Ureter (tissue), 1 donor: ENCODE measurements around the gene FGF14. TPM values are rescaled to one million over a fixed set of nuclear protein-coding genes. Genes with fewer than 3 reads are reported as not detected.
"Not testable (repeated sequence)": the region's sequence is repeated elsewhere in the genome, so short reads cannot be mapped to it uniquely, and the experiment has no call there.

ENCODE experiments used
- DNase-seq: peaks from one replicate; pipeline ENCODE4 v3.0.0-alpha.2; 2020; ENCODE audit warnings: low spot score
- total RNA-seq: library from RNA; stranded (reverse); gene quantifications from one replicate; pipeline ENCODE4 v1.2.4, GENCODE V29; 2023
- donor health status: DM: yes; HTN: yes; CAD: no.

Gene FGF14
- total RNA-seq, 1 donor from 2014 or later, result 0.68 TPM

DNA sequence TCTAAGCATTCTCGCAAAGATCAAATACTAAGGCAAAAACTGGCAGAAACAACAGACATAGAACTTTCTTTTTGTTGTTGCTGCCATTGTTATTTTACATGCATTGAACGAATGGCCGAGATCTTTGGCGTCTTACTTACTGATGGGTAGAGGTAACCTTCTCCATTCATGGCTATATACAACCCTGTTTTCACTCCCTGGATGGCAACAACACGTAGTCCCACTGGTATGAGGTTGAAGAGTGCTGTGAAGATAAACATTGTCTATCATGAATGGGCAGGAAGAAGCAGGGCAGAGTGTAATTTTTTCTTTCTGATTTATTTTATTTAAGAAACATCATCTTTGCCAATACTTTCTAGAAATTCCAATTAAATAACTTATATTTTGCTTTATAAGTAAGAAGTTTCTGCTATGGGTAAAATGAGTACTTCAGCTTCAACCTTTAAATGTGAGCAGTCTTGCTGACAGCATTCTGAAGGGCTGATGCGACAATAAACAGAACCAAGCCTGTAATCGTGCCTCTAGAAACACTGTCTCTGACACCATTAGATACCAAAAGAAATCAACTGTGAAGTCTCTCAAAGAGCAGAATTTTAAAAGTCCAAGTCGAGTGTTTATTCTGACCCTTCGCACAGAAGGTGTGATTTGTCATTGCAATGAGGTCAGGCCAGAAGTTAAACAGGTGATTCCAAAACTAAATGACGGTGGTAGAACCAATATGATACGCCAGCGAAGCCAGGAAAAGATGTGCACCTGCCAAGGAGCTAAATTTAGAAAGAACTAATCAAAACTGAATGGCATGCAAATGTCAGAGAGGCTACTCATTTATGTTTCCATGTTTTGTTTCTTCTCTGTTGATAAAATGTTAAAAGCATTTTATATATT lies 533.0 kb downstream of the FGF14 start:
- DNase-seq, result no peak

- no peak for DNase-seq
Observed at GRCh38 chr13:101866889-101867581, 534.8 kb downstream of the FGF14 start.

GRCh38 chr13:101858860-101859259 lies 543.0 kb downstream of the FGF14 start:
- no peak for DNase-seq

GRCh38 chr13:101846701-101847100 lies 555.1 kb downstream of the FGF14 start:
- no peak for DNase-seq

DNA sequence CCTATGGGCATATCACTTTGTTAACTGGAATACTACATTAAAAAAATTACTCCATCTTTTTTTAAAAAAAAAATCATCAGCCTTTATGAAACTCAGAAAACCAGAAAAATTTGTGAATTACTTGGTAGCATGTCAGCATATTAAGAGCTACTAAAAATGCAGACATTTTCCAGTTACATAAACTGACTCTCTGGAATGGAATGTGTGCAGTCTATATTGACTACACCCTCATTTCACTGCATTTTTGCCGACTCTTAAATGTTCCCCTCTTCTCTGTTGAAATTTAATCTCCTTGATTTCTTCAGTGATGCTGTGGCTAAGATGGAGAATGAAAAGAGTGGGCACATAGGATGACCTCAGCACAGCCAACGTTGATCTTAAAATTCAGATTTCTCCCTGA lies 555.6 kb downstream of the FGF14 start:
- no peak for DNase-seq

GRCh38 chr13:101845245-101846020 lies 556.4 kb downstream of the FGF14 start:
- DNase-seq, result no peak

- no peak for DNase-seq
Observed at GRCh38 chr13:101841698-101842097, 560.1 kb downstream of the FGF14 start.

- no peak for DNase-seq
Observed at GRCh38 chr13:101838323-101838722, 563.5 kb downstream of the FGF14 start.

- DNase-seq, result not testable (repeated sequence)
Observed at GRCh38 chr13:101837778-101838177, 564.1 kb downstream of the FGF14 start.

DNA sequence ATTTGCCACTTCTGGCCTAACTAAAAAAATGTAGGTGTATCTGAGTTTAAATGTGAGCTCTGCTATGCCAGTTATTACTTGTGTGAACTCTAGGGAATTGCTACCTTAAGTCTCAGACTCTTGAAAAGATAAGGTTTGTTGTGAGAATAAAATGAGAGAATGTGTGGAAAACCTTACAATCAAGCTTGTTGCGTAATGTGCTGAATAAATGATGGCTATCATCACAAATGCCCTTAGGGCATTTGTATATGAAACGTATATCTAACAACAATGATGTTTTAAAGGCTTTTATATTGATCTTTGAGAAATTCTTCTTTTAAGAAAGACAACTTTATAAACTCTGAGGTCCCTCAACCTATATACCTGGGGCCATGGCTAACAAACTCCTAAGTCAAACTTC lies 564.6 kb downstream of the FGF14 start:
- no peak for DNase-seq

- DNase-seq, result no peak
Observed at GRCh38 chr13:101835920-101836319, 565.9 kb downstream of the FGF14 start.

DNA sequence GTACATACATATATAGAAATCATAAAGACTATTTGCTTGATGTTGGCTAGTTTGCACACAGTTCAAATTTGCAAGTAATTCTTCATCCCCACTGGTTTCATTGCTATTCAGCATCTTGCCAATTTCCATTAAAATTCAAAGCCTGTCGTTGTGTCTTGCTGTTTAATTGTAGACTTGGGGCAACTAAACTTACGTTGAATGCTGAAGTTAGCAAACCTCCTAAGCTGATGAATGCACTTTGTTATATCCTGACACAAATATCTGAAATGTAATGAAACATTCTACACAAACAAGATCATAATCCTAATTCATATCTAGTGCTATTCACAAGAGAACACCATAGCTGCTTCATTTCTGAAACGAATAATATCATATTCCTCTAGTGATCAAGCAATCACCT lies 568.2 kb downstream of the FGF14 start:
- DNase-seq, result no peak

DNA sequence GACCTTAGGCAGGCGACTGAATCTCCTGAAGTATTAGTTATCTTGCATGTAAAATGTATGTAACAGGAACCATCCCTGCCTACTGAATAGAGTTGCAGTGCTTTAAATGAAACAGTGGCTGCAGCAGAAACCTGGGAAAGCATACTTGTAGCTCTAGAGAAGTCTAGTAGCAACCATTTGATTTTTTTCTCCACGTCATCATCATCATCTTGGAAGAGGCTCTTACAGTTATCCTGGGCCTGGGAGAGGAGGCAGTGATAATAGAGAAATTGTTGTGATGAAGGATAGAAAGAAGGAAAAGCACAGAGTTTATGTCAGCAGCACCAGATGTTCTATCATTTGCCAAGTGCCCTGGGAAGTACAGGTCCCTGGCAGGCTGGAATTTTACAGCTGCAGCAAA lies 571.8 kb downstream of the FGF14 start:
- no peak for DNase-seq

DNA sequence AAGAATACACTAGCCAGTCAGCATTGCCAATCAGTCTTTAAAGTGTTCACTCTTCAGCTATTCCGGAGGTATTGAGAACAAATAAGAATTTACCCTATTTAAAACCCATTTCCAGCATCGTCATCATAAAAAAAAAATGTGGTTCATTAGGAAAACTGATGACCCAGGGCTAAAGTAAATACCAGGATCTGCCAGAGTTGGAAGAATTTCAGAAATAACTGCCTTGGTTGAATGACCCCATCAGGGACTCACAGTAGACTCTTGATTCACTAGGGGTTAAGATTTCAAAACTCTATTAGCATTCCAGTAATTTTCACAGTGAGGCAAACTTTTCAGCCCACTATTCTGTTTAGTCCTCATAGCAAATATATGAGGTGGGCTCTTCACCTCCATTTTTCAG lies 572.4 kb downstream of the FGF14 start:
- no peak for DNase-seq

DNA sequence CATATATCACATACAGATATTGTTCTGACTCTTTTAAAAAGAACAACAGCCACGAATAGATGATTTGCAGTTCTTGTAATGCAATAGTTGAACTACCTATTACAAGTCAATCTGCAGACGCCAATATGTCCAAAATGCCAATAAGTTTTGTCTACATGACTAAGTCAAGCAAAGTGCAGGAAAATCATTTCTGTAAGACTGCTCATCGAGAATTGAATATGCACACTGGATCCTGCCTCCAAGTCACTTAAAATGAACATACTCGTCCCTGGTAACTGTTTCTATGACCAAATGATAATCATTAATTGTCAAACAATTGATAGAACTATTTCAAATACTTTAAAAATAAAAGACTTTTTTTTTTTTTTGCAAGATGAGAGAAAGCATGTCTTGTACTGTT lies 573.7 kb downstream of the FGF14 start:
- no peak for DNase-seq

GRCh38 chr13:101817898-101818297 lies 584.0 kb downstream of the FGF14 start:
- no peak for DNase-seq

DNA sequence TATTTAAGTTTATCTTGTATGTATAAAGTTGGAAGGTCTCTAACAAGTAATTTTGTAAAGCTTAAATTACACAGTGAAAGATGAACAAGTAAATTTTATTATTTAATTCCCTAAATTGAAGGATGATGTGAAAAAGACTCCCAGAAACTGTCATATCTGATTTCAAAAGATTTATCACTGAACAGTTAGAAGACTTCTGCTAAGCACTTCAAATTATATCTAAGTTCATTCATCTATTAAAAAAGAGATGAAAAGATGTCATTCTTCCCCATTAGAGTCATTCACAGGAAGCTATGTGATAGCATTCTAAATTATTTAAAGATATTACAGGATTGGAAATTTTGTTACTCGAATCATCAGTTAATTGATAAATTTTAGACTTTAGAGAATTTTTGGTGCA lies 590.0 kb downstream of the FGF14 start:
- no peak for DNase-seq

DNA sequence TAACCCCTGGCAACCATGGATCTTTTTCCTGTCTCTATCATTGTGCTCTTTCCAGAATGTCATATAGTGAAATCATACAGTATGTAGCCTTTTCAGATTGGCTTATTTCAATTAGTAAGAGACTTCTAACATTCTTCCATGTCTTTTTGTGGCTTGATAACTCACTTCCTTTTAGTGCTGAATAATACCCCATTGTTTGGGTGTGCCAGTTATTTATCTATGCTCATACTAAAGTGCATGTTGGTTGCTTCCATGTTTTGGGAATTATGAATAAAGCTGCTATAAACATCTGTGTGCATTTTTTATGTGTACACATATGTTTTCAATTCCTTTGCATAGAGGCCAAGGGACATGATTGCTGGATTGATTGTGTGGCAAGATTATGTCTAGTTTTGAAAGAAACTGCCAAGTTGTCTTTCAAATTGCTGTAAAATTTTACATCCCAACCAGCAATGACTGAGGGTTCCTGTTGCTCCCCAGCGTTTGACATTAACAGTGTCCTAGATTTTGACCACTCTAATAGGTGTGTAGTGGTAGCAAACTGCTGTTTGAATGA lies 590.5 kb downstream of the FGF14 start:
- no peak for DNase-seq

DNA sequence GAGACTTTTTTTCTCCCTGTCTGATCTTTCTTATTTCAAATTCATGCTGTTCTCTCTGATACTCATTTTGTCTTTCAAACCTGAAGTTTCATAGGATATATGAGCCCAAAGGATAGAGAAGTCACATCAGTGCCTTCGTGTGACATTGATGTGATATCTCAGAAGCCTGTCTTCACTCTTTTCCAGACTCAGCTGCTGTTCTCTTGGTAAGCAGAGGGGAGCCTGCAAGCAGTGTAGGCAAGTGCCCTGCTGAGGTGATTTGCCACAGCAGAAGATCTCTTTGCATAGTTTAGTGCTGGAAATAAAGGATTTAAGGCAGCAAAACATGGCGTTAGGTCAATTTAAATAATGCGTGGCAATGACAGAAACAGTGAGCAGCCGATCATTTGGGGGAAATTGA lies 602.7 kb downstream of the FGF14 start:
- no peak for DNase-seq

DNA sequence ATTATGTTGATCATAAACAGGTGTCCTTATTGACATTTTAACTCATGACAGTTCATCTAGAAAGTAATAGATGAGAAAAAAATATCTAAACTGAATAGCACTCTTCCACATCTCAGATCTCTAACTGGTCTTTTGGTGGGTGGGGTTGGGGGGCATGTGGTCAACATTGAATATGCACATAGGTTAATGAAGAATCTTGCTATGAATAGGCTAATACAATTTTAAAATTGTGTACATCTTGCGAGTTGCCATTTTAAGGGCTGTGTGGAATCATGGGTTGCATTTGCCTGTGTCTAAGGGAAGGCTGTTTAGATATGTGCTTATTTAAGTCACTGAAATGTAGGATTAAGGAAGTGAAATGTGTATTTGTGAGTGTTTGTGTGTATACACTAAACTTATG lies 603.4 kb downstream of the FGF14 start:
- no peak for DNase-seq

DNA sequence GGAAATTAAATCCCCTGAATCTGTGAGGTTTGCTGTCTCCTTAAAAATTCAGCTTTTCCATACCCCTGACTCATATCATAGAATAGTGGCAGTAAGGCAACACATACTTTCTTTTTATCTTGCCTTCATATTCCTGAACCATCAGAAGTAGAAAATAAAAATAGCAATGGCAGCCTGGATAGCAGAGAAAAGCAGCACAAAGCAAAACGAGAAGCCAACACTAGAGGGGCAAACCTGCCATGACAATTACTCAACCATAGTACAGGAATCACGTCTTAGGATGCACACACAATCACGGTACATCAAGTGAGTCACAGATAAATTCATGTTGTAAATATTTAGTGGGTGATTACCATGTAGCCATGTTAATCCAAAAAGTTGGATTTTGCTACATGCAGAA lies 606.4 kb downstream of the FGF14 start:
- no peak for DNase-seq

- DNase-seq, result no peak
Observed at GRCh38 chr13:101795025-101795424, 606.8 kb downstream of the FGF14 start.
